ENCODE measurements around the gene RAB23. TPM values are rescaled to one million over a fixed set of nuclear protein-coding genes. Genes with fewer than 3 reads are reported as not detected.
A peak's percentile ranks its signal among the peaks of the same experiment; 100 is the strongest.

RAB23 gene
- total and polyA plus RNA-seq, 9 of the 15 experiments (the other 6 are each of a cell fraction or from before 2014, with no cell fraction given): 3.4 to 18.0 (median 9.4) TPM

- TF ChIP-seq TEAD2 (tag; IDR thresholded peaks at IDR 0.05) (no peak), CHD1 (IDR thresholded peaks at IDR 0.05; ENCODE audit: low read length) (no peak), ZBTB49 (CRISPR knock-in tag; IDR thresholded peaks at IDR 0.05; ENCODE audit: borderline replicate concordance) (no peak), CREB3 (tag; conservative IDR thresholded peaks at IDR 0.05; ENCODE audit: low read depth) (no peak), ZNF717 (CRISPR knock-in tag; IDR thresholded peaks at IDR 0.05) (no peak), USF2 (CRISPR knock-in tag; IDR thresholded peaks at IDR 0.05) (peak; percentile 23; the same call in 1 of the 2 replicates), RFX7 (CRISPR knock-in tag; IDR thresholded peaks at IDR 0.05) (no peak), TEAD1 (CRISPR knock-in tag; IDR thresholded peaks at IDR 0.05) (peak in 1 of 2 experiments; percentile 57; a peak in 1 of 4 replicates), HNRNPUL1 (IDR thresholded peaks at IDR 0.05; ENCODE audit: low read length) (no peak), MLLT1 (IDR thresholded peaks at IDR 0.05) (peak; percentile 36 to 66), CXXC5 (CRISPR knock-in tag; IDR thresholded peaks at IDR 0.05) (peak; percentile 86), ZSCAN32 (CRISPR knock-in tag; IDR thresholded peaks at IDR 0.05) (no peak), ZNF408 (CRISPR knock-in tag; IDR thresholded peaks at IDR 0.05; ENCODE audit: low read depth) (no peak), DMBX1 (CRISPR knock-in tag; IDR thresholded peaks at IDR 0.05; ENCODE audit: borderline replicate concordance) (no peak), NCOA6 (IDR thresholded peaks at IDR 0.05) (no peak), ZKSCAN1 (IDR thresholded peaks at IDR 0.05; ENCODE audit: low read depth, low read length) (peak; percentile 60; the same call in 1 of the 2 replicates), SIN3A (IDR thresholded peaks at IDR 0.05; ENCODE audit: borderline replicate concordance in 2 of 2, control insufficient read depth in 1 of 2, low read depth in 2 of 2, low read length in 2 of 2) (peak in 1 of 2 experiments; percentile 69; a peak in 1 of 4 replicates), TAF9B (IDR thresholded peaks at IDR 0.05; ENCODE audit: partially characterized antibody) (peak; percentile 63), ZNF507 (tag; conservative IDR thresholded peaks at IDR 0.05) (no peak), TFAP4 (CRISPR knock-in tag; IDR thresholded peaks at IDR 0.05; ENCODE audit: borderline replicate concordance) (peak; percentile 96), STAG1 (CRISPR knock-in tag; IDR thresholded peaks at IDR 0.05; ENCODE audit: borderline replicate concordance) (no peak)
Measured at GRCh38 chr6:57172136-57173055, 49.7 kb downstream of the RAB23 start, which contains the start of gene BAG2 (continued).

All from K562 (cell line).